Tibial nerve (tissue), 4 donors: Measurements from ENCODE around the gene DNAH6. TPM values are rescaled to one million over a fixed set of nuclear protein-coding genes. Genes with fewer than 3 reads are reported as not detected.

Experiments
- DNase-seq, 2 donors: peaks; one replicate each; pipeline ENCODE4 v3.0.0-alpha.2; 2019; ENCODE audit warnings: low spot score in 2 of 2
- H3K27ac ChIP-seq, 4 donors: fragments of 200-600 bp; sonication (generic) in 3 of 4; one replicate each; pipeline ENCODE4 v1.5.1; 2017 to 2019; ENCODE audit warnings: mild to moderate bottlenecking in 1 of 4
- H3K27me3 ChIP-seq, 2 donors: fragments of 200-600 bp; sonication (generic) in 1 of 2; one replicate each; pipeline versions ENCODE4 v1.5.1 to v1.6.0; 2017 to 2019
- H3K36me3 ChIP-seq, 3 donors: fragments of 200-600 bp; sonication (generic); one replicate each; pipeline ENCODE4 v1.5.1; 2018 to 2019
- H3K4me1 ChIP-seq, 4 donors: fragments of 200-600 bp; sonication (generic) in 3 of 4; one replicate each; pipeline ENCODE4 v1.5.1; 2017 to 2019
- H3K4me3 ChIP-seq, 4 donors: fragments of 200-600 bp; sonication (generic) in 3 of 4; one replicate each; pipeline ENCODE4 v1.5.1; 2017 to 2019; ENCODE audit warnings: mild to moderate bottlenecking in 1 of 4, moderate library complexity in 1 of 4
- H3K9me3 ChIP-seq, 4 donors: fragments of 200-600 bp; sonication (generic) in 3 of 4; one replicate each; pipeline ENCODE4 v1.5.1; 2017 to 2019
- EP300 ChIP-seq, 2 donors: sonication (generic); formaldehyde crosslinking; IDR thresholded peaks; one replicate each; pipeline ENCODE4 v1.6.1; 2017; ENCODE audit warnings: antibody characterized with exemption in 2 of 2, mild to moderate bottlenecking in 1 of 2
- POLR2A ChIP-seq, 2 donors: fragments of 450-650 bp; IDR thresholded peaks; one replicate each; pipeline ENCODE4 v1.6.1; 2017; ENCODE audit warnings: antibody characterized with exemption in 2 of 2, mild to moderate bottlenecking in 2 of 2, moderate library complexity in 2 of 2
- WGBS, 2 donors: methylation state at CpG; one replicate each; pipeline ENCODE4 v1.1.5; 2018; 5-methylcytosine and 5-hydroxymethylcytosine counted together
- total RNA-seq, 4 donors: library from RNA; depleted of rRNA; stranded (reverse); fragments of >200 nt; gene quantifications; one replicate each; pipeline ENCODE4 v1.1.0, GENCODE V29; 2016
- TF ChIP-seq, protein P1 (sequence below), 5 experiments: fragments of 200-600 bp in 3 of 5; fragments of 450-650 bp in 2 of 5; sonication (generic) in 3 of 5; IDR thresholded peaks; one replicate each; pipeline ENCODE4 v1.5.1; 2016 to 2019; ENCODE audit warnings: antibody characterized with exemption in 5 of 5, mild to moderate bottlenecking in 3 of 5, moderate library complexity in 2 of 5

DNAH6 gene
- total RNA-seq, 4 donors from 2014 or later: 2.2 to 5.9 (median 2.7) TPM

DNA sequence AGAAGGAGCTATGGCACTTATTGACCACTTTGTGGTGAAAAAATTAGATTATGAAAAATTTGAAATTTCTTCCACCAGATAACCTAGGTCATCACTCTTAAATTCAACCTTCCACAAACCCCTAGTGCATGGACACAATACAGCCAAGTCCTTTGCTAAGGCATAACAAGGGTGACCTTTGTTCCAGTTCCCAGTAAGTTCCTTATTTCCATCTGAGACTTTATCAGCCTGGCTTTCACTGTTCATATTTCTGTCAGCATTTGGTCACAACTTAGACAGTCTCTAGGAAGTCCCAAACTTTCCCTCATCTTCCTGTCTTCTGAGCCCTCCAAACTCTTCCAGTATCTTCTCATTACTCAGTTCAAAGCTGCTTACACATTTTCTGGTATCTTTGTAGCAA lies 232.0 kb downstream of the DNAH6 start:
- no peak overlapping the region for H3K4me3 ChIP-seq
- no peaks in the 10 kb centered on the region for H3K4me1 ChIP-seq
- no peaks in the 10 kb centered on the region for H3K27me3 ChIP-seq
- DNase-seq: no peak
- H3K36me3 ChIP-seq: no peaks in the 10 kb centered on the region
- TF ChIP-seq POLR2A (IDR thresholded peaks at IDR 0.05): no peak
- TF ChIP-seq EP300 (IDR thresholded peaks at IDR 0.05): no peak
- TF ChIP-seq, protein P1, sequence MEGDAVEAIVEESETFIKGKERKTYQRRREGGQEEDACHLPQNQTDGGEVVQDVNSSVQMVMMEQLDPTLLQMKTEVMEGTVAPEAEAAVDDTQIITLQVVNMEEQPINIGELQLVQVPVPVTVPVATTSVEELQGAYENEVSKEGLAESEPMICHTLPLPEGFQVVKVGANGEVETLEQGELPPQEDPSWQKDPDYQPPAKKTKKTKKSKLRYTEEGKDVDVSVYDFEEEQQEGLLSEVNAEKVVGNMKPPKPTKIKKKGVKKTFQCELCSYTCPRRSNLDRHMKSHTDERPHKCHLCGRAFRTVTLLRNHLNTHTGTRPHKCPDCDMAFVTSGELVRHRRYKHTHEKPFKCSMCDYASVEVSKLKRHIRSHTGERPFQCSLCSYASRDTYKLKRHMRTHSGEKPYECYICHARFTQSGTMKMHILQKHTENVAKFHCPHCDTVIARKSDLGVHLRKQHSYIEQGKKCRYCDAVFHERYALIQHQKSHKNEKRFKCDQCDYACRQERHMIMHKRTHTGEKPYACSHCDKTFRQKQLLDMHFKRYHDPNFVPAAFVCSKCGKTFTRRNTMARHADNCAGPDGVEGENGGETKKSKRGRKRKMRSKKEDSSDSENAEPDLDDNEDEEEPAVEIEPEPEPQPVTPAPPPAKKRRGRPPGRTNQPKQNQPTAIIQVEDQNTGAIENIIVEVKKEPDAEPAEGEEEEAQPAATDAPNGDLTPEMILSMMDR (IDR thresholded peaks at IDR 0.05): no peak
- H3K9me3 ChIP-seq: no peaks in the 10 kb centered on the region
- no peak overlapping the region for H3K27ac ChIP-seq

DNA sequence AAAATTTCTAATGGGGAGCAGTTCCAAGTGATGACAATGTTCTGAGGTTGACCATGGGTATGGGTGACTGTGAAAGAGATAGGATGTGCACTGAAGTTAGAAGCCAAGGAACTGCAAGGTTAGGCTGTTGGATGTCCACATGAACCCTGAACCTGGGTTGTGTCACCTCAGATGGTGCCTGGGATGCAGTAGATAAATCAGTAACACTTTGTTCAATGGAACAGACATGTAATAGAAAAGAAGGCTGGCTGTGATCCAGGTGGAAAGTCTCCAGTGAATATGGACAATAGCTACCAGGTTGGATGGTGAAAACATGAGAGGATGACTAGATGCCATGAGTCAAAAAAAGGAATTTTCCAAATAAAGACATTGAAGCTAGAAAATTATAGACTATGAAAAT lies 233.1 kb downstream of the DNAH6 start:
- DNase-seq: no peak
- TF ChIP-seq POLR2A (IDR thresholded peaks at IDR 0.05): no peak
- no peak for TF ChIP-seq EP300 (IDR thresholded peaks at IDR 0.05)
- TF ChIP-seq, protein P1 (IDR thresholded peaks at IDR 0.05): no peak
- Histone ChIP-seq H3K4me3 (no peak overlapping the region), H3K36me3 (no peaks in the 10 kb centered on the region), H3K27ac (no peak overlapping the region), H3K9me3 (no peaks in the 10 kb centered on the region), H3K4me1 (no peaks in the 10 kb centered on the region), H3K27me3 (no peaks in the 10 kb centered on the region)

DNA sequence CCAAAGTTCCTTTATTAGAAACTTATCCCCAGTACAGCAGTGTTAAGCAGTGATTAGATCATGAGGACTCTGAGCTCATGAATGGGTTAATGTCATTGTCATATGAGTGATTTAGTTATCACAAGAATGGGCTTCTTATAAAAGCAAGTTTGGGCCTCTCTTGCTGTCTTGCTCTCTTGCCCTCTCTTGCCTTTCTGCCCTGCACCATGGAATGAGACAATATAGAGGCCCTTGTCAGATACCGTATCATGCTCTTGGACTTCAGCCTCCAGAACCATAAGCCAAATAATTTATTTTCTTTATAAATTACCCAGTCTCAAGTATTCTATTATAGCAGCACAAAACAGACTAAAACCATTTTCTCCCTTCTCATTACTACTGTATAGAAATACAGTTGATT lies 238.8 kb downstream of the DNAH6 start:
- DNase-seq: no peak
- Histone ChIP-seq H3K4me1 (no peaks in the 10 kb centered on the region), H3K27ac (no peak overlapping the region), H3K36me3 (no peaks in the 10 kb centered on the region), H3K9me3 (peaks cover 0 to 6% (median 2%) of the 10 kb centered on the region in 4 donors), H3K27me3 (no peaks in the 10 kb centered on the region), H3K4me3 (no peak overlapping the region)
- TF ChIP-seq, protein P1 (IDR thresholded peaks at IDR 0.05): no peak
- TF ChIP-seq EP300 (IDR thresholded peaks at IDR 0.05): no peak
- 44 to 58% methylated on average over 1 of the region's 1 CpG for WGBS, 2 donors

DNA sequence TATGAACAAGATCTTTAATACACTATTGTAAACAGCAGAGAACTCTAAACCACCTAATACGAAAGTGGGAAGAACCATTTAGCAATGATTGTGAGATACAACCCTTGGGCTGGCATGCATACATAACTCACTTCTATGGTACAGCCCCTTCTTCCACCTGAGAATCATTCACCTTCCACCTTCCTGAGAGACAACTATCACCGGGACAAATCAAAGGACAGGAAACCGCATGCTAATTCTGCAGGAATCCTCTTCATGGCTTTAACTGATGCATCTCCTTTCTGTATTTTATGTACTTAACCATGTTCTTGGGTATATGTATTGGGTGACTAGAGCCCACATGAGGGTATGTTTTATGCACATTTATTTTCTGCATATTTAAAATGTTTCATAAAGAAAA lies 241.3 kb downstream of the DNAH6 start:
- H3K27me3 ChIP-seq: no peaks in the 10 kb centered on the region
- H3K36me3 ChIP-seq: no peaks in the 10 kb centered on the region
- H3K9me3 ChIP-seq: peaks cover 0 to 8% (median 2%) of the 10 kb centered on the region in 4 donors
- no peak for TF ChIP-seq POLR2A (IDR thresholded peaks at IDR 0.05)
- TF ChIP-seq, protein P1 (IDR thresholded peaks at IDR 0.05): no peak
- no peak for TF ChIP-seq EP300 (IDR thresholded peaks at IDR 0.05)
- DNase-seq: no peak
- WGBS, 2 donors: 80 to 81% methylated on average over 3 of the region's 3 CpGs
- no peaks in the 10 kb centered on the region for H3K4me1 ChIP-seq
- no peak overlapping the region for H3K4me3 ChIP-seq
- H3K27ac ChIP-seq: no peak overlapping the region

DNA sequence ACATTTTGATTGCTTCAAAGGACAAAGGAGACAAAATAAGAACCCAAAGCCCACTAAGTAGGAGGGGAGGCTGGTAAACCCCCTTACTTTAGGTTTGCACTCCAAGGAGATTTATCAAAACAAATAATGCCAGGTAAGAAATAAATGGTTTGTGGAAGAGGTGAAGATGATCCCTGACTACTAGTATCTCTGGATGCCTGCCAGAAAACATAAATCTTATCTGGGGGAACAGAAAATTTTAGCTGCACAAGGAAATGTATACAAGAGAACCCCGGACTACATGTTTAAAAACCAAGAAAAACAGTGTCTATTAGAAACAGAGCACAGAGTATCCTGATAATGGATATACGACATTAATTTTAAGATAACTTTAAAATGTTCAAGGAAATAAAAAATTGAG lies 250.5 kb downstream of the DNAH6 start:
- peaks cover 0 to 29% (median 0%) of the 10 kb centered on the region in 4 donors for H3K9me3 ChIP-seq
- H3K27me3 ChIP-seq: no peaks in the 10 kb centered on the region
- H3K36me3 ChIP-seq: no peaks in the 10 kb centered on the region
- no peaks in the 10 kb centered on the region for H3K4me1 ChIP-seq
- no peak overlapping the region for H3K4me3 ChIP-seq
- TF ChIP-seq POLR2A (IDR thresholded peaks at IDR 0.05) (no peak), EP300 (IDR thresholded peaks at IDR 0.05) (no peak)
- TF ChIP-seq, protein P1 (IDR thresholded peaks at IDR 0.05): no peak
- H3K27ac ChIP-seq: no peak overlapping the region
- DNase-seq: no peak
- WGBS, 2 donors: 79 to 84% methylated on average over 2 of the region's 2 CpGs
